ENCODE data around the gene GSS.
A peak's percentile ranks its signal among the peaks of the same experiment; 100 is the strongest.

The GSS gene

DNA sequence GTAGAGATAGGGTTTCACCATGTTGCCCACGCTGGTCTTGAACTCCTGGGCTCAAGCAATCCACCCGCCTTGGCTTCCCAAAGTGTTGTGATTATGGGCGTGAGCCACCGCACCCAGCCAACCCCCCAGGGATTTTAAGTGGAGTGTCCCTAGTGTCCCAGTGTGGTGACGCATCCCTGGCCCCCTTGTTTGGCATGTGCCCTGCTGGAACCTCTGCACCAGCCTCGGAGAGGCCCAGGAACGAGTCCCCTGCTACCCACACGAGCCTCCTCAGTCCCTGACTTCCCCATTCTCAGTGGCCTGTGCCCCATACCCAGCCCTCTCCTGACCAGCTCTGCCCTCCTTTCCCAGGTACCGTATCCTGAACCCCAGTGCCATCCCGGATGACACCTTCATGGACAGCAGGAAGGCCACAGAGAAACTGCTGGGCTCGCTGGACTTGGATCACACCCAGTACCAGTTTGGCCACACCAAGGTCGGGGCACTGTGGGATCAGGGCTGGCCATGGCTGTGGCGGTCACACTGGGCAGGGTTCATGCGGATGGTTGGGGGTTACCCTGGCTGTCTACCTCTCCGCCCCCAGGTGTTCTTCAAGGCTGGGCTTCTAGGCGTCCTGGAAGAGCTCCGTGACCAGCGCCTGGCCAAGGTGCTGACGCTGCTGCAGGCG lies 37.3 kb upstream of the GSS start:
- no peak for DNase-seq

DNA sequence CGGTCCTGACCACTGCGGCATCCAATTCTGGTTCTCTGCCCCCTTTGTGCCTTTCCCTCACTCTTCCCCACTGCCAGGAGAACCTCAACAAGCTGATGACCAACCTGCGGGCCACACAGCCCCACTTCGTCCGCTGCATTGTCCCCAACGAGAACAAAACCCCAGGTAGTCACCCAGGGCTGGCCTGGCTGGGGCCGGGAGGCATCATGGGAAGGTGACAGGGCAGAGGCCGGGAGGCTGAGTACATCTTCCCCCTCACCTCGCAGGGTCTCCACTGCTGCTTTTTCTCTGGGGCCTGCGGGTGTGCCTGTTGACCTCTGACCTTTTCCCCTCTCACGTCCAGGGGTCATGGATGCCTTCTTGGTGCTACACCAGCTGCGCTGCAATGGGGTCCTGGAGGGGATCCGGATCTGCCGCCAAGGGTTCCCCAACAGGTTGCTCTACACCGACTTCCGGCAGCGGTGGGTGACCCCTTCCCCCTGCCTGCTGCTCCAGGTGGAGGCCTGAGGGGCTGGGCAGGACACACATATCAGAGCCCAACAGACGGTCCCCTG lies 35.1 kb upstream of the GSS start:
- DNase-seq: no peak

DNA sequence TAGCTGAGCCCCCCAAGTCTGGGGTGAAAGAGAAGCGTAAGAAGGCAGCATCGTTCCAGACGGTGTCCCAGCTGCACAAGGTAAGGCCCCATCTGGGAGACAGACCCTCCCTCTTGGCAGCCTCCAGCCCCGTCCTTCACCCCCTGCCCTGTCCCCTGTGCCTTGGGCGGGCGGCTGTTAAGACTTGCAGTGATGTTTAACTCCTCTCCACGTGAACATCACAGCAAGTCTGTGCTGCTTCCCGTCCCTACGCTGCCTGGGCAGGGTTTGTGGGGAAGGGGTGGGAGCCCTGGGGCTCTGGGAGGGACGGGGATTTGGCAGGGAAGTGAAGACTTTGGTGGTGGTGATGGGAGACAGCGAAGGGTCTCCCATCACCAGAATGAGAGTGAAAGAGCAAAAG lies 34.6 kb upstream of the GSS start:
- DNase-seq: no peak

DNA sequence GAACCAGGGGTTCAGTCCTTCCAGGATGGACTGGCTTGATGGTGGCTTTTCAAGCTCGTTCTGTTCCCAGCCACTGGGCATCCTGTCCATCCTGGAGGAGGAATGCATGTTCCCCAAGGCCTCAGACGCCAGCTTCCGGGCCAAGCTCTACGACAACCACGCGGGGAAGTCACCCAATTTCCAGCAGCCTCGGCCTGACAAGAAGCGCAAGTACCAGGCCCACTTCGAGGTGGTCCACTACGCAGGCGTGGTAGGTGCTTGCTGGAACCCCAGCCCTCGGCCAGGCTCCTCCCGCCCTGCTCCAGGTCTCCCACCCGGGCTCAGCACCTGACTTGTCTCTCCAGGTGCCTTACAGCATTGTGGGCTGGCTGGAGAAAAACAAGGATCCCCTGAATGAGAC lies 34.1 kb upstream of the GSS start:
- no peak for DNase-seq

DNA sequence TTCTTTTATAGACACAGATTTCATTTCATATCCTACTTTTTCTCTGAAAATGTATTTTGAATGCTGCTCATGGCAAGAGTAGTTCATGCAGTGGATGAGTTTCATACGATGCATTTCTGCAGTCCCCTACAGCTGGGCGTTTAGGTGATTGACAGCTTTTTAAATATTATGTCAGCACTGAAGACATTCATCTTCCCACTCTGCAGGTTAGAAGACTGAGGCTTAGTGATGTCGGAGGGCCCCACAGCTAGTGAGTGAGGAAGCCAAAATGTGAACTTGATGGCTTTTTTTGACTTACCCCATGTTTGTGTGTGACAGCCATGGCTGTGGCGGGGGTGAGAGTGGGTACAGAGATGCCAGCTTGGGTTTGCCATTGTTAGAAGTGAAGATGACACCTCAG lies 33.5 kb upstream of the GSS start:
- no peak for DNase-seq

DNA sequence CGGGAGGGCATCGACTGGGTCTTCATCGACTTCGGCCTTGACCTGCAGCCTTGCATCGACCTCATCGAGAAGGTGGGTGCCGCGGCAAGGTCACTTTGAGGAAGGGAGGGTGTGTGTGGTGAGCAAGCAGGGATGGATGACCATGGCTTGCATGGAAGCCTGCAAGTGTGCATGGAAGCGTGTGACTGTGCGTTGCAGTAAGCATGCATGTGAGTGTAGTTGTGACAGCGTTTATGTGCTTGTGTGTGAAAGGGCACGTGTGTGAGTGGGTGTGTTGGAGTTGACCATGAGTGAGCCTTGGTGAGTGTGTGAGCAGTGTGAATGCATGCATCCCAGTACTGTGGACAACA lies 32.6 kb upstream of the GSS start:
- no peak for DNase-seq

DNA sequence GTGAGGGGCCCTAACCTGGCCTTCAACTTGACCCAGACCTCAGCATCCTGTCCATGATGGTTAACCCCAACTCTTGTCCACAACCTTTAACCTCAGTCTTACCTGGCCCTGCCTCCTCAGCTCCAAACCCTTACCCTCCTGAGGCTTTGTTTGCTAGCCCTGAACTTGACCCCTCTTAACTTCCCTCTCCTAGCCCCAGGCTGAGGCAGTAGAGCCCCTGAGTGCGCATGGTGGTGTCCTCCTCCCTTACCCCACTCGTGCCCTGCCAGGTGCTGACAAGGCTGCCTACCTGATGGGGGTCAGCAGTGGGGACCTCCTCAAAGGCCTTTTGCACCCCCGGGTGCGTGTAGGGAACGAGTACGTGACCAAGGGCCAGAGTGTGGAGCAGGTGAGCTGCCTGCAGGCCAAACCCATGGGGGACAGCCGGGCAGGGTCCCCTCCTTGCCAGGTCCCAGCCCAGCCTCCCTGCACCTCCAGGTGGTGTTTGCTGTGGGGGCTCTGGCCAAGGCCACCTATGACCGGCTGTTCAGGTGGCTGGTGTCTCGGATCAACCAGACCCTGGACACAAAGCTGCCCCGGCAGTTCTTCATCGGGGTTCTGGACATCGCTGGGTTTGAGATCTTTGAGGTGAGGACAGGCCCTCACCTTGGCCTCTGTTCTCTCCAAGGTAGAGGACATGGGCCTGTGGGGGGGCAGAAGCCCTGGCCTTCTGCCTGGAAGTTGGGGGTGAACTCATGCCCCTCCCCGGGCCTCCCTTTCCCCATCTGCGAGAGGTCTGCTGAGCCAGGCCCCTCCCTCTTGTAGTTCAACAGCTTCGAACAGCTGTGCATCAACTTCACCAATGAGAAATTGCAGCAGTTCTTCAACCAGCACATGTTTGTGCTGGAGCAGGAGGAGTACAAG lies 31.9 kb upstream of the GSS start:
- DNase-seq: no peak

DNA sequence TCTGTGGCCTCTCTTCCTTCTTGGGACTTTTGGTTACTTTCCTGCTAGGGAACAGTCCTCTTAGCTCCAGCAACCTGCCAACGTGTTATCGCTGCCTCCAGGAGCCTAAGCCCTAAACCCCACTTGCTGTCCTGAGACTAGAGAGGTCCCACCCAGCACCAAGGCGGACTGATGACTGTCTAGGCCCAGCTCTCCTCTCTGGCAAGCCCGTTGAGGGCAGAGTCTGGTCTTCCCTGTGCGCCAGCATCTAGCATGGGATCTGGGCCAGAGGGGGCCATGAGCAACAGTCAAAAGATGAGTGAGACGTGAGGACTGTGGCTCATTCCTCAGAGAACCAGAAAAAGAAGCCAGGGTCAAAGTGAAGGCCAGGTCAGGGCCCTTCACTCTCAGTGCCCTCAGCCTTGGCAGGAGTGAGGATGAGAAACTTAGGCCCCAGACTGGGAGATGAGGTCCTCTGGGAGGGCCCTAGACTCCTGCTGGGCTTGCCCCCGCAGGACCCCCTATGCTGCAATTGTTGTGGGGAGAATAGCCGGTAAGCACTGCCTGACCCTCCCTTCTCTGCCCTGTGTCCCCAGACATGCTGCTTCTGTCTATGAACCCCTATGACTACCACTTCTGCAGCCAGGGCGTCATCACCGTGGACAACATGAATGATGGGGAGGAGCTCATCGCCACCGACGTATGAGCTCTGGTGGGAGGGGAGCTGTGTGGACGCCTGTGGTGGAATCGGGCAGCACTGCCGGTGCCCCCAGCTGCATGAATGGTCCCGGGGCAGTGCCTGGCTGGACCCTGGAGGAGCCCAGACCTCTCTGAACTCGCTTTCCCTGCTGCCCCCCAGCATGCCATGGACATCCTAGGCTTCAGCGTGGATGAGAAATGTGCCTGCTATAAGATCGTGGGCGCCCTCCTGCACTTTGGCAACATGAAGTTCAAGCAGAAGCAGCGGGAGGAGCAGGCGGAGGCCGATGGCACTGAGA lies 31.0 kb upstream of the GSS start:
- DNase-seq: no peak

DNA sequence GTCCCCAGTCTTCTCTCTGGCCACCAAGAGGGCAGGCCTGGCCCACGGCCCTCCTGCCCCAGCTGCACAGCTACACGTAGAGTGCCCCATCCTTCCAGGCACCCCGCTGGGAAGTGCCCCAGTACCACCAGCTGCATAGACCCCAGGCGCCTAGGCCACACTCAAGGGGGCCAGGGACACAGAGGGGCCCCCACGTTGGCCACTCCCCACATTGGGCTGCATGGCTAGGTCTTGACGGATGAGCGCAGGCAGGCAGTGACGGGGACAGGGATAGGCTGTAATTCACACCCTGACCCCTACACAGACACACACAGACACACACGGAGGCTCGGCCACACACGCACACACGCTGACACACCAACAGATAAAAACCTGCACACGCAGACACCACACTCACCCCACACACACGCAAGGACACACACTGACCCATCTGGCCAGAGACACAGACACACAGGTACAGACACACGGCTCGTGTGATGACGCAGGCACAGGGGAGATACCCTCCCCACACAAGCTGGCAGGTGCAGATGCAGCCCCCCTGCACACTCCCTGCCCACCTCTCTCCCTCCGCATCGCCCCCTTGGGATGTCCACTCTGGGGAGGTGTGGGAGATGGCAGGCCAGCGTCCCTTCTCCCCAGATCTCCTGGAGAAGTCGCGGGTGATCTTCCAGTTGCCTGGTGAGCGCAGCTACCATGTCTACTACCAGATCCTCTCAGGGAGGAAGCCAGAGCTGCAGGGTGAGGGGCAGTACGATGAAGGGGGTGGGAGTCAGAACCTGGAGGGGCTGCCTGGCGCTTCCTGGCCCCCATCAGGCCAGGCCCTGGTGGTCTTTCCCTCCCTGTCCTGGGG lies 30.1 kb upstream of the GSS start:
- DNase-seq: no peak

DNA sequence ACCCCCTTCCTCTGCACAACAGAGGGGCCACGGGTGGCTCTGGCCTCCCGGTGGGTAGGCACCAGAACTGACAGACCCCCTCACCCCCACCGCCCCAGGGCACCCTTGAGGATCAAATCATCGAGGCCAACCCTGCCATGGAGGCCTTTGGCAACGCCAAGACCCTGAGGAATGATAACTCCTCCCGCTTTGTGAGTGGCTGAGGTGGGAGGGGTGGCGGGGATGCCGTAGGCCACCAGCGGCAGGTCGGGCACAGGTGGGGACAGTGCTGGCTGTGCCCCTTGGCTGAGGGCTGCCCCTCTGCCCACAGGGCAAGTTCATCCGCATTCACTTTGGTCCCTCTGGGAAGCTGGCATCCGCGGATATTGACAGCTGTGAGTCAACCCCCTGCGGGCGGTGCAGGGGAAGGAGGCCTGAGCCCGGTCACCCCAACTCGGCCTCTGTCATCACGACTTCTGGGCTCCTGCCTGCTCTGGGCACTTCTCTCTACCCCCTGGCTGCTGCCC lies 29.2 kb upstream of the GSS start:
- DNase-seq: no peak

DNA sequence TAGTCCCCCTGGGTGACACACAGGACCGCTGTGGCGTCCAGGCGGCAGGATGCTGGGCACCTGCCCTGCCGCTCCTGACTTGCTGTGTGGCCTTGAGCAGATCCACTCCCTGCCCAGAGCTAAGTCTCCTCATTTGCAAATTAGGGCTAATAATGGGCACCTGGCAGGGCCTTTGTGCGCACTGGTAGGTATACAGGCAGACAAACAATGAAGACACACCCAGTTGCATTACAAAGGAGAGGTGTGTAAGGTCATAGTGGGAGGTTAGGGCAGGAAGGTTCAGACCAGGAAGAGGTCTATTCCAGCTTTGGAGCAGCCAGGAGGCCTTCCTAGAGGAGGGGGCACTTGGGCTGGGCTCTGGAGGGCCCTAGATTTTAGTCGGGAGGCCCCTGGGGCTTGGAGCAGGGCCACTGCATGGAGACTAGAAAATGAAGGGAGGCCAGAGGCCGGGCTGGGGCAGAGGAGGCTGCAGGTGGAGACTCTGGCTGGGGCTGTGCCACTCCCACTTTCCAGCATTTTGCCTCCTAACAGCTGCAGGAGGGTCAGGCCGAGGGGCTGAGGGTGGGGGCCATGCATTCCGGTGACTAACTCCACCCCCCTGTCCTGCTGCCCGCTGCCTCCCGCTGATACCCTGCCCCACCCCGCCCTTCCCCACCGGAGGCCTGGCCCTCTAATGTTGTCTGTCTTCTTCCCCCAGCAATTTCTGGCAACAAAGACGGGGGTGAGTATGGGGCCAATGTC lies 28.6 kb upstream of the GSS start:
- DNase-seq: no peak

DNA sequence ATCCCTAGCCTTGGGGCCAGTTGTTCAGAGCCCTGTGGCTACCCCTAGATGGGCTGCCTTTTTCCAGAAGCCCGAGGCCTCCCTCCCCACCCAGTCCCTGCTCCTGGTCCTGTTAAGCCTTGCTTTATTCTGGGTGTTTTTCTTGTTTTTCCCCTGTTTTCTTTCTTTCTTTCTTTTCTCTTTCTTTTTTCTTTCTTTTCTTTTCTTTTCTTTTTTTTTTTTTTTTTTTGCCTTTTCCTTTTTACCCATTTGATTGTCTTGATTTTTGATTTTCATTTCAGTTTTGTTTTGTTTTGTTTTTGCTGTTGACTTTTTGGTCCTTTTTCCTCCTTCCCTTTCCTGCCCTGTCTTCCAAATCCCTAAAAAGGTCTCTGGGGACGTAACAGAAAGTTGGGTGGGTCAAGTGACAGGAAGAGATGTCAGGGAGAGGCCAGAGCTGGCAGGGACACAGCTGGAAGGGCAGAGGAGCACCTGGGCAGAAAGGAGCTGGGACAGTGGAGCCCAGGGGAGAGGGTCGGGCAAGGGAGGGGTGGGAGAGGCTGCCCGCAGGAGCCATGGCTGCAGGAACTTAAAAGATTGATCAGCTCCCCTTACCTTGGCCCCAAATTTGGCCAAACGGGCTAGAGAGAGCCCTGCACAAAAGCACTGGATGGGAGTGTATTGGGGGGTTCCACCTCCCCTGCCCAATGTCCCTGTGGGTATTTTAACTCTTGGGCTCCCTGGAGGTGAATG lies 27.6 kb upstream of the GSS start:
- no peak for DNase-seq

DNA sequence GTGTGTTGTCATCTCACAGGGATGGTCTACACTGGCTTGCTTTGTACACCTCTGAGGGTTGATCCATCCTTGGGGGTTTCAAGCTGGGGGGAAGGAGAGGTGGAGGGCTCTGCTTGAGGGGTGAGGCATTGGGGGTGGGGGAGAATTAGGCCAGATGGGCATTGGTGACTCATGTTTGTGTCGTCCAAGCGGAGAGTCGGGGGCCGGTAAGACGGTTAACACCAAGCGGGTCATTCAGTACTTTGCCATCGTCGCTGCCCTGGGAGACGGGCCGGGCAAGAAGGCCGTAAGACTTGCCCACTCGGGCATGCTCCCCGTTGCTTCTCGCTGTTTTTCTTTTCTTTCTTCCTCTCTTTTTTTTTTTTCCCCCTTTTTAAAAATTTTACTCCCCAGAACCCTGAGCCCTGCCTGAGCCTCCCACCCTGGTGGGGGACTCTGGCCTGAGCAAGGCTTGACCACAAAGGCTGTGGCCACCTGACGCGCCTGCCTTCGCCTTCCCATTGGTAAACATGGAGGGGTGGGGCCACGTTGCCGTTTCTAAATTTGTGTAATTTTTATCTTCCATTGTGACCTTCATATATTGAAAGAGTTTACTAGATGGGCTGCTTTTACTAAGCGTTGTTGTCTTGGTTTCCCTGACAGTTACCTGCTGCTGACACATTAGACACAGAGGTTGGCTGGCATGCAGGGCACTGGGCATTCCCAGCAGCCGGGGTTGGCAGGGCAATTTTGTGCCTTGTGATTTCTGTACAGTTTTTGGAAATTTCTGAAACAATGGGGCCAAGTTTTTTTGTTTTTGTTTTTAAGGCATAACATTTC lies 26.9 kb upstream of the GSS start:
- no peak for DNase-seq

DNA sequence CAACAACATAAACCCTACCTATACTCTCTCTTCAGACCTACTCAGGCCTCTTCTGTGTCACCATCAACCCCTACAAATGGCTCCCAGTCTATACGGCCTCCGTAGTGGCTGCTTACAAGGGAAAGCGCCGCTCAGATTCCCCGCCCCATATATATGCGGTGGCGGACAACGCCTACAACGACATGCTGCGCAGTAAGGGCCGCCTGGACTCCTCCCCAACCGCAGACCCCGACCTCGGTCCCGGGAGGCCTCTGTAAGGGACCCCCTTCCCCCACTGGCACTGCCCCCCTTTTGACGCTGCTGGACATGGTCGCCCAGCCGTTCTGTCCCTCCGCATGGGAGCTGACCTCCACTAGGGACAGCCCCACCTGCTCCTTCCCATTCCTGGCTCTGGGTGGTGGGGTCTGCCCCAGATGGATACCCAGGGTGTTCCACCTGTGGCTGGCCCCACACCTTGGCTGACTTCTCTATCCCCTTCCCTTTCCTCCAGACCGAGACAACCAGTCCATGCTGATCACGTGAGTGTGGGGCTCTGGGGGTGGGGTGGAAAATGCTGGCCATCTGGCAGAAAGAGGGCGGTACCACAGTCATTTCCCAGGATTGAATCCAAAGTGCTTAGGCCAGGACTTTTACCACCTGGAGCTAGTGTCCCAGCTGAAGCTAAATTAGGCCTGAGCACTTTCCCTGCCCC lies 25.1 kb upstream of the GSS start:
- peak; percentile 35 for DNase-seq

DNA sequence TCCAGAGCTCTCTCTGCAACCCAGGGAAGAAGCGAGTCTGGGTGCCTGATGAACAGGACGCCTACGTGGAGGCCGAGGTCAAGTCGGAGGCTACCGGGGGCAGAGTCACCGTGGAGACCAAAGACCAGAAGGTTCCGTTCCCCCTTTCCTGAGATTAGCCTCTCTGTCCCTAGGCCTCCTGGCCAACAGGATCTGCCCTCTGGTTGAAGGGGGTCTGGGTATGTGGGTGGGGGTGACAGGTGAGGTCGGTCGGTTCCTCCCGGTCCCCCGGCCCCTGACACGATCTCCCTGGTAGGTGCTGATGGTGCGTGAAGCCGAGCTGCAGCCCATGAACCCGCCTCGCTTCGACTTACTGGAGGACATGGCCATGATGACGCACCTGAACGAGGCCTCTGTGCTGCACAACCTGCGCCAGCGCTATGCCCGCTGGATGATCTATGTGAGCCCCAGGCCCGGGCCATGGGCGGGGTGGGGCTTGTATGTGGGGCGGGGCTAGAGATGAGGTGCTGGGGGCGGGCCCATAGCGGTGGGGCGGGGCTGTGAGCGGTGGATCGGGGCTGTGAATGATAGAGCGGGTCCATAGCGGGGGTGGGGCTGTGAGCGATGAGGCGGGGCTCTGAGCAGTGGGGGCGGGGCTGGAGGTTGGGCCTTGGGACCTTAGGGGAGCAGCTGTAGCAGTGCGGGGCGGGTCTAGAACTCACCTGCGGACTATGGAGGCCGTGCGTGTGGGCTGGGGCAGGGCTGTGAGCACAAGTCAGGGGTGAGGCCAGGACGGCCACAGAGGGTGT lies 24.0 kb upstream of the GSS start:
- no peak for DNase-seq

DNA sequence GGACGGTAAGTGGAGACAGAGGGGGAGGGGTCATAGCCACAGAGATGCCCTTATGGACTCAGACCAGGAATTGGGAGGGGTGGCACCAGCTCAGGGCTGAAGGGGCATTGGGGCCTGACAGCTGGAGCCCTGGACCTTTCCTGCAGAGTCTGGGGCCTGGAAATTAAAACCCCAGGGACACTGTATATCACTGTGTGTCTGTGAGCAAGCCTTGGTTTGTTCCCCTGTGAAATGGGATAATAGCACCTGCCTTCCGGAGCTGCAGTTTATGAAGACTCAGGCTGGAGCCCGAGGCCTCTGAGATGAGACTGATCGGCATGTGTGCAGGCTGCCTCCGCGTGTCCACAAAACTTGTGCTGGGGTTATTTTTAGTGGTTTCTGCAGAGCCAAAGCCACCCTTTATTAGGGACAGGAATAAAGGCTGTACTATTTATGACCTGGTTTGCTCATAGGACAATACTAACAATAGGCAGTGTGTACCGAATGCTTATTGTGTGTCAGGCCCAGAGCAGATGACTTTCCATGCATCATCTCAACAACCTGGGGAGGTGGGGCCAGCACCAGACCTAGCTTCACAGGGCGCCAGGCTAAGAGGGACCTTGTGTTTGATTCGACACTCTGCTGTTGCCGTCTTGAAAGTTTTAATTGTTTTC lies 22.6 kb upstream of the GSS start:
- no peak for DNase-seq

DNA sequence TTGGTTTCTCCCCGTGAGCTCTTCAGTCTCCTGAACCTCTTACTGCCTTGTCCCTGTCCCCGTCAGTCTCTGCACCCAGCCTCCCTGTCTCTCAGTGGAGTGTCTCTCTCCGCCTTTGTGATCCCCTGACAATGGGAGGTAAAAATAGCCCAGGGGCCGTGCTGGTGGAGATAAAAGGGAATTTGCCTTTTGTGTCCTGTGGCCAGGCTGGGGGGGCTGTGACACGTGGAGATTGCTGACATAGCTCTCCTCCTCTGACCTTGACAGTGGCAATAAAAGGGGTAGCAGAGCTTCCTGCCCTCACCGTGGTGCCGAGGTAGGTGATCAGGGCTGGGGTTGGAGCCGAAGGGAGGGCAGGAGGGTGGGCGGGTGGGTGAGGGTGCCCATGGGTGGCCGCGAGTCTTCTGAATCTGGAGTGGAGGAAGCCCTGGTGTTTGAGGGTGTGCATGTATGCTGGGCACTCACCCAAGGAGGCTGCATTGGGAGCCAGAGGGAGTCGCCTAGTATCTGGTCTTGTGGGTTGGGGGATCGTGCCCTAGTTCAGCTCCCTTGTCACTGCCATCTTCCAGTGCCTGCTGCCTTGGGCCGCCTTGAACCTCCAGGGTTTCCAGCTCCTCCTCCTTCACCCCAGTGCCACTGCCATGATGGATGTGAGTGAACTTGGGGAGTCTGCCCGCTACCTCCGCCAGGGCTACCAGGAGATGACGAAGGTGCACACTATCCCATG lies 21.9 kb upstream of the GSS start:
- DNase-seq: no peak

Measured in NCI-H1694 treated with DMSO at 0.1 percent for 48 hours (cell line).